Suprapubic skin (tissue), 4 donors: ENCODE measurements around the gene CCNA2. TPM values are rescaled to one million over a fixed set of nuclear protein-coding genes. Genes with fewer than 3 reads are reported as not detected.

ENCODE experiments used
- DNase-seq, 2 donors: peaks; one replicate each; pipeline ENCODE4 v3.0.0-alpha.2; 2019; ENCODE audit warnings: low spot score in 2 of 2
- H3K27ac ChIP-seq: fragments of 200-600 bp; sonication (generic); one replicate; pipeline ENCODE4 v1.5.1; 2019
- H3K27me3 ChIP-seq: fragments of 200-600 bp; sonication (generic); one replicate; pipeline ENCODE4 v1.5.1; 2019
- H3K36me3 ChIP-seq: fragments of 200-600 bp; sonication (generic); one replicate; pipeline ENCODE4 v1.5.1; 2019
- H3K4me1 ChIP-seq: fragments of 200-600 bp; sonication (generic); one replicate; pipeline ENCODE4 v1.5.1; 2019
- H3K4me3 ChIP-seq: fragments of 200-600 bp; sonication (generic); one replicate; pipeline ENCODE4 v1.5.1; 2019; ENCODE audit warnings: mild to moderate bottlenecking
- H3K9me3 ChIP-seq: fragments of 200-600 bp; sonication (generic); one replicate; pipeline ENCODE4 v1.5.1; 2019
- EP300 ChIP-seq: sonication (generic); formaldehyde crosslinking; IDR thresholded peaks from one replicate; pipeline ENCODE4 v1.6.1; 2017; ENCODE audit warnings: antibody characterized with exemption
- POLR2A ChIP-seq, 2 donors: fragments of 450-650 bp; IDR thresholded peaks; one replicate each; pipeline ENCODE4 v1.6.1; 2017; ENCODE audit warnings: antibody characterized with exemption in 2 of 2, mild to moderate bottlenecking in 2 of 2, moderate library complexity in 2 of 2
- POLR2AphosphoS5 ChIP-seq, 3 donors: sonication (generic); formaldehyde crosslinking; IDR thresholded peaks; one replicate each; pipeline ENCODE4 v1.6.1; 2017; ENCODE audit warnings: antibody characterized with exemption in 3 of 3
- WGBS: methylation state at CpG from one replicate; pipeline ENCODE4 v1.1.5; 2018; 5-methylcytosine and 5-hydroxymethylcytosine counted together
- total RNA-seq, 4 donors: library from RNA; depleted of rRNA; stranded (reverse); fragments of >200 nt; gene quantifications; one replicate each; pipeline ENCODE4 v1.1.0, GENCODE V29; 2016
- TF ChIP-seq, protein P1 (sequence below), 2 donors: fragments of 200-600 bp in 1 of 2; fragments of 450-650 bp in 1 of 2; sonication (generic) in 1 of 2; IDR thresholded peaks; one replicate each; pipeline ENCODE4 v1.5.1; 2016 to 2019; ENCODE audit warnings: antibody characterized with exemption in 2 of 2, mild to moderate bottlenecking in 1 of 2, moderate library complexity in 1 of 2

CCNA2 gene
- total RNA-seq, 4 donors from 2014 or later, result 4.8 to 8.8 (median 6.1) TPM

DNA sequence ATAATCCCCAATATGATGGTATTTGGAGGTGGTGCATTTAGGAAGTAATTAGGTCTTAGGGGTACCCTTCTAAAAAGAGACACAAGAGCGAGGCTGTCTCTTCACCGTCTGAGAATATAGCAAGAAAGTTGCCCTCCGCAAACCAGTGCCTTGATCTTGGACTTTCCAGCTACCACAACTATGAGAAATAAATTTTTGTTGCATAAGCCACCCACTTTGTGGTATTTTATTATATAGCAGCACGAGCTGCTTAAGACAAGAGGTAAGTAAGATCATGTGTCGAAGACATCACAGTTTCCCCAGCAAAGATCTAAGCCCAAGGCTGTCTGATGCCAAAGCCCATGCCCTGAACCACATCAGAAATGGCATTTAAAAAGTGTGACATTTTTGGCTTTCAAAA lies 32.2 kb downstream of the CCNA2 start:
- DNase-seq, result no peak
- H3K9me3 ChIP-seq, result no peaks in the 10 kb centered on the region
- no peak overlapping the region for H3K27ac ChIP-seq
- no peak overlapping the region for H3K4me3 ChIP-seq
- H3K27me3 ChIP-seq, result peaks cover 29% of the 10 kb centered on the region
- 84% methylated on average over 5 of the region's 5 CpGs for WGBS
- no peaks in the 10 kb centered on the region for H3K36me3 ChIP-seq
- TF ChIP-seq EP300 (no peak), POLR2AphosphoS5 (IDR thresholded peaks at IDR 0.05) (no peak), POLR2A (IDR thresholded peaks at IDR 0.05) (no peak)
- TF ChIP-seq, protein P1, sequence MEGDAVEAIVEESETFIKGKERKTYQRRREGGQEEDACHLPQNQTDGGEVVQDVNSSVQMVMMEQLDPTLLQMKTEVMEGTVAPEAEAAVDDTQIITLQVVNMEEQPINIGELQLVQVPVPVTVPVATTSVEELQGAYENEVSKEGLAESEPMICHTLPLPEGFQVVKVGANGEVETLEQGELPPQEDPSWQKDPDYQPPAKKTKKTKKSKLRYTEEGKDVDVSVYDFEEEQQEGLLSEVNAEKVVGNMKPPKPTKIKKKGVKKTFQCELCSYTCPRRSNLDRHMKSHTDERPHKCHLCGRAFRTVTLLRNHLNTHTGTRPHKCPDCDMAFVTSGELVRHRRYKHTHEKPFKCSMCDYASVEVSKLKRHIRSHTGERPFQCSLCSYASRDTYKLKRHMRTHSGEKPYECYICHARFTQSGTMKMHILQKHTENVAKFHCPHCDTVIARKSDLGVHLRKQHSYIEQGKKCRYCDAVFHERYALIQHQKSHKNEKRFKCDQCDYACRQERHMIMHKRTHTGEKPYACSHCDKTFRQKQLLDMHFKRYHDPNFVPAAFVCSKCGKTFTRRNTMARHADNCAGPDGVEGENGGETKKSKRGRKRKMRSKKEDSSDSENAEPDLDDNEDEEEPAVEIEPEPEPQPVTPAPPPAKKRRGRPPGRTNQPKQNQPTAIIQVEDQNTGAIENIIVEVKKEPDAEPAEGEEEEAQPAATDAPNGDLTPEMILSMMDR (IDR thresholded peaks at IDR 0.05), result no peak
- H3K4me1 ChIP-seq, result no peaks in the 10 kb centered on the region

DNA sequence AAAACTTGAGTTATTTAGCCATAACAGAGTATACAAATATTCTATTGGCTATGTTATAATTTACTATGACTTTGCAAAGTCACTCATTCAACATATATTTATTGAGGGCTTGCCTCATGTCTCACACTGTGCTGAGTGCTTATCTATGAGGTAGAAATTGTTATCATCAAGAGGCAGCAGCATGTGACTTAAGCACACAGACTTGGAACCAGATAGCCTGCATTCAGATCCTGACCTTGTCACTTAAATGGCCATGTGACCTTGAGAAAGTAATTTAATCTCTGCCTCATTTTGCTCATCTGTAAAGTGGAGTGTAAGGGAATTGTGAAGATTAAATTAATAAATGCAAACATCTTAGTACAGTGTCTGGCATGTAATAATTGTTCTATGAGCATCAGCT lies 32.7 kb downstream of the CCNA2 start:
- Histone ChIP-seq H3K4me1 (no peaks in the 10 kb centered on the region), H3K27me3 (peaks cover 29% of the 10 kb centered on the region), H3K36me3 (no peaks in the 10 kb centered on the region), H3K4me3 (no peak overlapping the region), H3K9me3 (no peaks in the 10 kb centered on the region), H3K27ac (no peak overlapping the region)
- no peak for DNase-seq
- TF ChIP-seq EP300, result no peak
- no peak for TF ChIP-seq POLR2AphosphoS5 (IDR thresholded peaks at IDR 0.05)
- TF ChIP-seq, protein P1 (IDR thresholded peaks at IDR 0.05), result no peak

DNA sequence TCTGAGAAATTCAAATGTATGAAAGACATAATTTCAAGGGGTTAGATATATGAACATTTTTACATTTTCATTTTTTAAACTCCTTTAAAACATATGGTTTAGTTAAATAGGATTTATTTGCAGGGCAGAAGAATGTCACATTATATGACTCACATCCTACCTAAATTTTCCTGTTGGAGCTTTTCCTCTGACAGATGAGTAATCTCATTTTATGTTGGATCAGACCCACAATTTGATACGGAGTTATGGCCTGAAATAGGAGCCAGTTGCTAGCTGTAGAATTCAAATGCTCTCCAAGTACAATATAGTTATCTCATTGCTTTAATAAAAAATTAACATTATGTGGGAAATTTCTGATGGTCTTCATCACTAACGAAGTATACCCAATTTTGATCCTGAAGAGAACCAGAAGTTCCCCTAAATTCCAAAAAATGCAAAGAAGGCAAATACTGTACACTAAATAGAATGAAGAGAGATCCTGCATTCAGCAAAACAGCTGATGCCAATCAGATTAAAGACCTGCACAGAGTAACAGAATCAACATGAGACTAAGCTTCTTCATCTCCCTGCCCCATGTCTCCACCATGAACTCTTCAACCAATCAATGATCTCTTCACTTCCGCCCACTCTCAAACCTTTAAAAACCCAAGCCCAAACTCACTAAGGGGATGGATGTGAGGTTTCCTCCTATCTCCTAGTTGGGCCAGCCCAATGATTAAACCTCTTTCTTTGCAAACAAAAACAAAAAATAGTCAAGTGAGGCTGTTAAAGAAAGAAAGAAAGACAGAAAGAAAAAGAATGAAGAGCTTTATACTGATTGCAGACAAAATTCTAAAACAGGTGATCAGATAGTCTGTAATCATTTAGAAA lies 33.5 kb downstream of the CCNA2 start:
- no peak for TF ChIP-seq POLR2A (IDR thresholded peaks at IDR 0.05)
- no peak for TF ChIP-seq POLR2AphosphoS5 (IDR thresholded peaks at IDR 0.05)
- TF ChIP-seq, protein P1 (IDR thresholded peaks at IDR 0.05), result no peak
- no peak for TF ChIP-seq EP300
- H3K9me3 ChIP-seq, result no peaks in the 10 kb centered on the region
- 63% methylated on average over 3 of the region's 3 CpGs for whole genome bisulfite sequencing
- H3K4me1 ChIP-seq, result no peaks in the 10 kb centered on the region
- no peak overlapping the region for H3K4me3 ChIP-seq
- DNase-seq, result no peak
- H3K36me3 ChIP-seq, result no peaks in the 10 kb centered on the region
- peaks cover 27% of the 10 kb centered on the region for H3K27me3 ChIP-seq
- H3K27ac ChIP-seq, result no peak overlapping the region

DNA sequence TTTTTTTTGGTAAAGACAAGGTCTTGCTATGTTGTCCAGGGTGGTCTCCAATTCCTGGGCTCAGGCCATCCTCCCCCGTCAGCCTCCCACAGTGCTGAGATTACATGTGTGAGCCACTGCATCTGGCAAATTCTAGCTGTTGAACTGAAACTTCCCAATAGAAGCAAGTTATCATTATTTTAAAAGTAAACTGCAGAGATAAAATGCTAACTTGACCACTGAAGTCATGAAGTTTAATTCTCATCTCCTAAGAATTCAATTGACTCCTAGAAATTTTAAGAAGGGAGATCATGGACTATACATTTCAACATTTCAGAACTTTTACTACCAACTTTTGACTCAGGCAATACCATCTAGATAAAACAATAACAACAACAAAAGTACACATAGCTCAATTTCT lies 34.2 kb downstream of the CCNA2 start:
- no peak overlapping the region for H3K4me3 ChIP-seq
- 83% methylated on average over 1 of the region's 1 CpG for WGBS
- no peaks in the 10 kb centered on the region for H3K4me1 ChIP-seq
- no peaks in the 10 kb centered on the region for H3K36me3 ChIP-seq
- no peaks in the 10 kb centered on the region for H3K9me3 ChIP-seq
- peaks cover 21% of the 10 kb centered on the region for H3K27me3 ChIP-seq
- H3K27ac ChIP-seq, result no peak overlapping the region
- no peak for DNase-seq
- TF ChIP-seq POLR2AphosphoS5 (IDR thresholded peaks at IDR 0.05), result no peak
- TF ChIP-seq POLR2A (IDR thresholded peaks at IDR 0.05), result no peak
- TF ChIP-seq, protein P1 (IDR thresholded peaks at IDR 0.05), result no peak
- no peak for TF ChIP-seq EP300

DNA sequence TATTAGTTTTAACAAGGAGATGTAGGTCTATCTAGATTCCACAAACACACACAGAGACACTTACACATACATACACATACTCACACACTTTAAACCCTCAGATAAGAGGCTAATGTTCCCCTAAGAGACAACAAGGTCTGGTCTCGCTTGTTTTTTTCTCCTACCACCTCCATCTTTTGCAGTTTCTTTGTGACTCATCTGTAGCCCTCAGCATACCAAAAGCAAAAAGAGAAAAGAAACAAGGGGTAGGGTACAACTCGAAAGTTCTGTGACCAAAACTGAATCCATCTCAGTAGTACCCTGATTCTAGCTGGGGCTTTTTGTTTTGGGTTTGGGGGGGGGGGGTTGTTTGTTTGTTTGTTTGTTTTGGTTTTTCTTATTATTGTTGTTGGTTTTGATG lies 34.8 kb downstream of the CCNA2 start:
- WGBS, result 94% methylated on average over 2 of the region's 2 CpGs
- H3K27me3 ChIP-seq, result peaks cover 21% of the 10 kb centered on the region
- TF ChIP-seq, protein P1 (IDR thresholded peaks at IDR 0.05), result no peak
- TF ChIP-seq EP300, result no peak

More for the DNA sequence above, 34.8 kb downstream of the CCNA2 start:
- DNase-seq, result no peak
- no peaks in the 10 kb centered on the region for H3K4me1 ChIP-seq
- no peak overlapping the region for H3K27ac ChIP-seq
- H3K36me3 ChIP-seq, result no peaks in the 10 kb centered on the region
- no peaks in the 10 kb centered on the region for H3K9me3 ChIP-seq
- no peak overlapping the region for H3K4me3 ChIP-seq
